Left ventricle myocardium inferior (tissue), 1 donor: ENCODE measurements around the gene FOXN1. TPM values are rescaled to one million over a fixed set of nuclear protein-coding genes. Genes with fewer than 3 reads are reported as not detected.

Experiments used
- DNase-seq: peaks from one replicate; pipeline ENCODE4 v3.0.0-alpha.2; 2020
- H3K27ac ChIP-seq: fragments of 200-600 bp; replicated peaks from 2 replicates; pipeline ENCODE4 v1.8.0; 2021
- H3K27me3 ChIP-seq: fragments of 200-600 bp; 2 replicates; pipeline ENCODE4 v1.8.0; 2021; ENCODE audit warnings: low read depth
- H3K36me3 ChIP-seq: fragments of 200-600 bp; 2 replicates; pipeline ENCODE4 v1.8.0; 2021
- H3K4me1 ChIP-seq: fragments of 200-600 bp; 2 replicates; pipeline ENCODE4 v1.8.0; 2021
- H3K4me3 ChIP-seq: fragments of 200-600 bp; 2 replicates; pipeline ENCODE4 v1.8.0; 2021; ENCODE audit warnings: mild to moderate bottlenecking, moderate library complexity
- H3K9me3 ChIP-seq: fragments of 200-600 bp; replicated peaks from 2 replicates; pipeline ENCODE4 v1.8.0; 2021
- intact Hi-C: fragments of 100-400 bp; cut with micrococcal nuclease; formaldehyde crosslinking; loops from one replicate; pipeline ENCODE4 v1.11.0; 2022
- total RNA-seq: library from RNA; stranded (reverse); fragmentation: NEBNext Ultra II Directional; extraction: Animal tissue kit (Norgen Biotek cat#: 25700); gene quantifications from one replicate; pipeline ENCODE4 v1.2.1, GENCODE V29; 2021
- TF ChIP-seq, protein P1 (sequence below): fragments of 200-600 bp; IDR thresholded peaks from 2 replicates; pipeline ENCODE4 v1.8.0; 2021; ENCODE audit warnings: antibody characterized with exemption, mild to moderate bottlenecking, borderline replicate concordance
- donor health status: DM: no; HTN: yes; CAD: no; lungs with severe emphysema.

Gene FOXN1
- total RNA-seq, 1 donor from 2014 or later = not detected

DNA sequence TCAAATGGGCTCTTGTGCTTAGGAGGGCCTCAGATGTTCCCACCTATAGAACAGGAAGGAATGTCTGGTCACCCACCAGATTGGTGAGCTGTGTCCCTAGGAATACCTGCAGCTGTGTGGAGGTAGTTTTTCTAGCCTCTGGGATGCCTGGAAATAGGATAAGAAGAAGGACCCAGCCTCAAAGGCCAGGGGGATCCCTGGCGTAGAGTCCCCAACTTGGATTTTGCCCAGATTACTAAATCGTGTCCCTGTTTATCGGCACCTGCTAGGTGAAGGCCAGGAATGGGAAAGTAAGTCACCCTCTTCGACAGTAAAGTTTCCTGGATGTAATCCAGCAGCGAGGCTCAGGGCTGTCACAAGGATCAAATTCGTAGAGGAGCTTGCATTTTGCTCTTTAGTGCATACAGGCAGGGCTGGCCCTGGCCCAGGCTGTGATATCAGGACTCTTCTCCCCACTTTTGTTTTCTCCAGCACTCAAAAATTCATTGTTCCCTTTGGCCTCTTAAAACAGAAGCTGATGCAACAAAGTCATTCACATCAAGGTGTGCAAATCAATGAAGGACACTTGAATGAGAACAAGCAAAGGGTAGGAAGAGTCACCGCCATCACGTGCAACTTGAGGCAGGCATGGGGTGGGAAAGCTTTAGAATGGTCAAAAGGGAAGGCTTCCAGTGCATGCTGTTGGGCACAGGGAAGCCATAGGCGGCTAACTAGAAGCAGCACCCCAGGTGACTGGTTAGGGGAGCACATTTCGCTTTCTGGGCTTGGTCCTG, 25.2 kb upstream of the FOXN1 start:
- H3K27me3 ChIP-seq = peaks cover 52% of the 10 kb centered on the region
- no peaks in the 10 kb centered on the region for H3K9me3 ChIP-seq
- TF ChIP-seq, protein P1, sequence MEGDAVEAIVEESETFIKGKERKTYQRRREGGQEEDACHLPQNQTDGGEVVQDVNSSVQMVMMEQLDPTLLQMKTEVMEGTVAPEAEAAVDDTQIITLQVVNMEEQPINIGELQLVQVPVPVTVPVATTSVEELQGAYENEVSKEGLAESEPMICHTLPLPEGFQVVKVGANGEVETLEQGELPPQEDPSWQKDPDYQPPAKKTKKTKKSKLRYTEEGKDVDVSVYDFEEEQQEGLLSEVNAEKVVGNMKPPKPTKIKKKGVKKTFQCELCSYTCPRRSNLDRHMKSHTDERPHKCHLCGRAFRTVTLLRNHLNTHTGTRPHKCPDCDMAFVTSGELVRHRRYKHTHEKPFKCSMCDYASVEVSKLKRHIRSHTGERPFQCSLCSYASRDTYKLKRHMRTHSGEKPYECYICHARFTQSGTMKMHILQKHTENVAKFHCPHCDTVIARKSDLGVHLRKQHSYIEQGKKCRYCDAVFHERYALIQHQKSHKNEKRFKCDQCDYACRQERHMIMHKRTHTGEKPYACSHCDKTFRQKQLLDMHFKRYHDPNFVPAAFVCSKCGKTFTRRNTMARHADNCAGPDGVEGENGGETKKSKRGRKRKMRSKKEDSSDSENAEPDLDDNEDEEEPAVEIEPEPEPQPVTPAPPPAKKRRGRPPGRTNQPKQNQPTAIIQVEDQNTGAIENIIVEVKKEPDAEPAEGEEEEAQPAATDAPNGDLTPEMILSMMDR = no peak
- intact Hi-C loops = no loop called here
- H3K4me3 ChIP-seq = no peak overlapping the region
- no peak for DNase-seq
- H3K4me1 ChIP-seq = no peaks in the 10 kb centered on the region
- no peak overlapping the region for H3K27ac ChIP-seq
- H3K36me3 ChIP-seq = no peaks in the 10 kb centered on the region

DNA sequence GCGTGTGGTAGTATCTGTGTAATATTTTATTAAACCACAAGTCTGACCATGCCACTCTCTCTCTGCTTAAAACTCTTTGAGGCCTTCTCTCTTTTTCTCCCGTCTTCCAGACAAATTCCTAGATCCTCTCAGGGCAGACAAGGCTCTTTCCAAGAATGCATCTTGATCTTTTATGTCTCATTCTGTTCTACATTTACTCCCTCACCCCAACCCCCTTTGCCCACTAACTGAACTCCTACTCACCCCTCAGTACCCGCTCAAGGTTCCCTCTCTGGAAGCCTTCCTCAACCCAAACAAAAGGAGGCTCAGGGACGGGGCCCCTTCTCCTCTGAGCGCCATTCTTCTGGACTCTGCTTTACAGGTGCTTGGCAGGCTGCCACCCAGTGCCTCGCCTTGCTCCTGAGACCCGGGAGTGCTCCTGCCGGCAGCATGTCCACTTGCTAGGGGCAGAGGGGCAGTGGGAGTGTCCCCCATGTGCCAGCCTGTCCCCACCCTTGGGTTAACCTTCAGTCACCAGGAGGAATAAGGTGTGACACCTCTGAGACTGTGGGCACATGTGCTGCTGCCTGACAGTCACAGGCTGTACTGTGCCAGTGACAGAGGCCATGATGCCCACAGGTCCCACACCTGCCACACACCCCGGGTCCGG, 23.5 kb upstream of the FOXN1 start:
- TF ChIP-seq, protein P1 = no peak
- Histone ChIP-seq H3K27ac (no peak overlapping the region), H3K36me3 (no peaks in the 10 kb centered on the region), H3K4me3 (no peak overlapping the region), H3K4me1 (no peaks in the 10 kb centered on the region), H3K9me3 (no peaks in the 10 kb centered on the region), H3K27me3 (peaks cover 45% of the 10 kb centered on the region)
- intact Hi-C loops = no loop called here
- DNase-seq = no peak

DNA sequence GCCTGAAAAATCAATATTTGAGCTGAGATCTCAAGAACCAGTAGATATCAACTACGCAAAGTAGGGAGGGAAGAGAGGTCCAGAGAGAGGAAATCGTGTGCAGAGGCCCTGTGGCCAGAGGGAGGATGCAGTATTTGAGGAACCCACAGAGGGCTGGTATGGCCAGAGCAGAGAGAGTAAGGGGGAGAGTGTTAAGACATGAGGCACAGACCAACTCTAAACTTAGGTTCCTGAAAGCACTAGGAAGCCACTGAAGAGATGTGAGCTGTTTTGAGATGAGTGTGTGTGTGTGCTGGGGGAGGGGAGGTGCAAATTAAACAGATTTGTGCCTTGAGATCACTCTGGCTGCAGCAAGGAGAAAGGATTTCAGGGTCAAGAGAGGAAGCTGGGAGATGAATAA, 21.9 kb upstream of the FOXN1 start:
- intact Hi-C loops = no loop called here
- Histone ChIP-seq H3K36me3 (no peaks in the 10 kb centered on the region), H3K4me1 (no peaks in the 10 kb centered on the region), H3K27me3 (peaks cover 48% of the 10 kb centered on the region), H3K4me3 (no peak overlapping the region), H3K9me3 (no peaks in the 10 kb centered on the region), H3K27ac (no peak overlapping the region)
- no peak for DNase-seq
- TF ChIP-seq, protein P1 = no peak

DNA sequence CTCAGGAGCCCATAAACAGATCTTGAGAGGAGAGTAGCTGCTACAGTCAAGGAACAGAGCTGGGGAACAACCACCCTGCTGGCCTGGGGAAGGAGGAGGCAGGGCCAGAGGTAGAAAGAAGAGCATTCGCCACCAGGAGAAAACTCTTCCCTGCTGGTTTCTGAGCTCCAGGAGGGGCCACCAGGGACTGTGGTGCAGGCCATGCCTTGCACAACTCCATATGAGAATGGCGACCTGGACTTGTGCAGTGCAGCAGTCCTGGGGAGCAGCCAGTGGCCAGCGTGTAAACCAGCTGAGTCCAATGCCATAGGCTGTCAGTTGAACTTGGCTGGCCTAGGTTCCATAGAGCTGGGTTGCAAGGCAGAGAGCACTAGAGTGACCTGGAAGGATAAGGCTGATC, 21.1 kb upstream of the FOXN1 start:
- no peaks in the 10 kb centered on the region for H3K4me1 ChIP-seq
- intact Hi-C loops = no loop called here
- H3K9me3 ChIP-seq = no peaks in the 10 kb centered on the region
- DNase-seq = no peak
- no peak overlapping the region for H3K4me3 ChIP-seq
- no peak overlapping the region for H3K27ac ChIP-seq
- TF ChIP-seq, protein P1 = no peak
- H3K36me3 ChIP-seq = no peaks in the 10 kb centered on the region
- peaks cover 48% of the 10 kb centered on the region for H3K27me3 ChIP-seq

DNA sequence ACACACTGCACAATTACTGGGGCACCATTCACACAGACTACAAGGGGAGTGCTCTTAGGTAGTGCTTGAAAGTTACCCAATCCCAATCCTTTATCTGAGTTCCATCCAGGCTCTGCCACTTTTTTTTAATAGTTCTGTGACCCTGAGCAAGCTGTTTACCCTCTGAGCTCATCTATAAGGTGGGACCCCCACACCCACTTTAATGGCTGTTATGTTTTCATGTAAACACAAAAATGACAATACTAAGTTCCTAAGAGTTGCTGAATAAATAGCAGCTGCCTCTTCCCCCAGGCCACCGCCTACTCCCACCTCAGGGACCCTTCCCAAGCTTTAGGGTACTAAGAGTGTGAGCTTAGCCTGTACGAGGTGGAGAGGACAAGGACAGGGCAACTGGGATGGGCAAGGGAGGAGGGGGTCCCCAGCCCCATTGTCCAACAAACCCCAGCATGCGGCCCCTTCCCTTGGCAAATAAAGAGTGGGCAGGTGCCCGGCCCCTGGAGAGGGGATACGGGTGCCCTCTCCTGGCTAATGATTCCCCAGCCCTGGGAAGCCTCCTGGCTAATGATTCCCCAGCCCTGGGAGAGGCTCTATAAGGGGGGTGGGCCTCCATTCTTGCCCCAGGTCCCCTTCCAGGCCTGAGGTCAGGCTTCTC, 18.1 kb upstream of the FOXN1 start:
- Histone ChIP-seq H3K27ac (no peak overlapping the region), H3K9me3 (no peaks in the 10 kb centered on the region), H3K27me3 (peaks cover 58% of the 10 kb centered on the region), H3K36me3 (no peaks in the 10 kb centered on the region), H3K4me3 (no peak overlapping the region), H3K4me1 (no peaks in the 10 kb centered on the region)
- DNase-seq = no peak
- intact Hi-C loops = no loop called here
- TF ChIP-seq, protein P1 = no peak
